Ovary (tissue), 9 donors: ENCODE results near the gene ASPA. TPM values are rescaled to one million over a fixed set of nuclear protein-coding genes. Genes with fewer than 3 reads are reported as not detected.

ENCODE experiments used
- DNase-seq, 5 donors: peaks; one replicate each; pipeline ENCODE4 v3.0.0-alpha.2; 2019 to 2020
- H3K27ac ChIP-seq, 2 donors: fragments of 200-600 bp; one replicate each; pipeline versions ENCODE4 v1.5.1 to v1.8.0; 2019 to 2022
- H3K27me3 ChIP-seq: fragments of 200-600 bp; one replicate; pipeline ENCODE4 v1.8.0; 2022
- H3K36me3 ChIP-seq: fragments of 200-600 bp; sonication (generic); one replicate; pipeline ENCODE4 v1.5.1; 2019
- H3K4me1 ChIP-seq: one replicate; pipeline ENCODE4 v1.8.1; 2013; ENCODE audit warnings: mild to moderate bottlenecking, moderate library complexity; ENCODE audit not compliant: insufficient read depth
- H3K4me3 ChIP-seq: fragments of 200-600 bp; sonication (generic); one replicate; pipeline ENCODE4 v1.5.1; 2017
- H3K9me3 ChIP-seq, 2 donors: fragments of 200-600 bp in 1 of 2; sonication (generic) in 1 of 2; one replicate each; pipeline versions ENCODE4 v1.5.1 to v1.8.1; 2013 to 2019; ENCODE audit warnings: mild to moderate bottlenecking in 1 of 2, moderate library complexity in 1 of 2
- EP300 ChIP-seq: sonication (generic); formaldehyde crosslinking; IDR thresholded peaks from one replicate; pipeline ENCODE4 v1.6.1; 2017; ENCODE audit warnings: antibody characterized with exemption
- POLR2A ChIP-seq: fragments of 450-650 bp; IDR thresholded peaks from one replicate; pipeline ENCODE4 v1.6.1; 2017; ENCODE audit warnings: antibody characterized with exemption, mild to moderate bottlenecking, moderate library complexity
- WGBS, 3 donors: extraction: QIAGEN DNeasy Blood & Tissue Kit in 1 of 3; methylation state at CpG; one replicate each; pipeline versions ENCODE4 v1.1.5 to v1.1.7; 2013 to 2017; 5-methylcytosine and 5-hydroxymethylcytosine counted together
- intact Hi-C, 4 donors: fragments of 100-400 bp; cut with DNase I; formaldehyde crosslinking; loops; one replicate each; pipeline versions ENCODE4 v1.11.0 to v1.15.1; 2022 to 2023
- polyA plus RNA-seq, 2 donors: library from polyadenylated mRNA; stranded (reverse); fragments of 200-250 nt in 1 of 2; fragments of 350-450 nt in 1 of 2; fragmentation: Illumina TruSeq in 1 of 2; extraction: RNeasy Lipid Tissue Mini Kit (QIAGEN cat#74804) in 1 of 2; gene quantifications; one replicate each; pipeline ENCODE4 v1.2.3, GENCODE V29; 2013 to 2014
- total RNA-seq, 7 donors: library from RNA; depleted of rRNA in 2 of 7; stranded (reverse); fragments of >200 nt in 2 of 7; fragmentation: NEBNext Ultra II Directional in 3 of 7; extraction: Animal tissue kit (Norgen Biotek cat#: 25700) in 3 of 7; gene quantifications; one replicate each; pipeline versions ENCODE4 v1.1.0 to v1.2.4, GENCODE V29; 2016 to 2023
- TF ChIP-seq, protein P1 (sequence below), 3 donors: fragments of 450-650 bp in 2 of 3; fragments of 200-600 bp in 1 of 3; IDR thresholded peaks; one replicate each; pipeline versions ENCODE4 v1.5.1 to v1.8.0; 2016 to 2022; ENCODE audit warnings: antibody characterized with exemption in 3 of 3, mild to moderate bottlenecking in 1 of 3
- donor health status: DM: no; HTN: no; CAD: no; lungs with moderate emphysema.
- donor health status: DM: no; HTN: no; CAD: no.
- donor health status: Bipolar disorder and iron deficiency.
- donor health status: DM: yes; HTN: yes; CAD: no.
- donor health status: DM: no; HTN: no; CAD: no.
- donor health status: DM: yes; HTN: yes; CAD: no.

Gene ASPA
- total and polyA plus RNA-seq, 9 donors: 0.46 to 10.3 (median 2.9) TPM

DNA sequence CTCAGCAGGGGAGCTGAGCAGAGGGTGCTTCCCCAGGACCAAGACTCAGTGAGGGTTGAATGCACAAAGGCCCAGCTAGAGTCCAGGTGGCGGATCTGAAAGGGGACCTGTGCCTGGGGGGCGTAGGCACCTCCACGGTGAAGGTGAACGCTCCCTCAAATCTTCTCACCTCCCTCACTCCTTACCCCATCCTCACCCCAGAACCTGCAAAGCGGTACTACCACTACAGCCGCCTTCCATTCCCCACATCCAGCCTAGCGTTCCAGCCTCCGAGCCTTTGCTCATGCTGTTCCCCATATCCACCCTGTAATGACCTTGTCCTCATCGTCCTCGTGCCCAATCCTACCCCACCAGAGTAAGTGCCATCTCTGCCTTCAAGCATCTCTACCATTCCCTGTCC, 51.2 kb downstream of the ASPA start:
- TF ChIP-seq POLR2A (no peak), EP300 (no peak)
- TF ChIP-seq, protein P1, sequence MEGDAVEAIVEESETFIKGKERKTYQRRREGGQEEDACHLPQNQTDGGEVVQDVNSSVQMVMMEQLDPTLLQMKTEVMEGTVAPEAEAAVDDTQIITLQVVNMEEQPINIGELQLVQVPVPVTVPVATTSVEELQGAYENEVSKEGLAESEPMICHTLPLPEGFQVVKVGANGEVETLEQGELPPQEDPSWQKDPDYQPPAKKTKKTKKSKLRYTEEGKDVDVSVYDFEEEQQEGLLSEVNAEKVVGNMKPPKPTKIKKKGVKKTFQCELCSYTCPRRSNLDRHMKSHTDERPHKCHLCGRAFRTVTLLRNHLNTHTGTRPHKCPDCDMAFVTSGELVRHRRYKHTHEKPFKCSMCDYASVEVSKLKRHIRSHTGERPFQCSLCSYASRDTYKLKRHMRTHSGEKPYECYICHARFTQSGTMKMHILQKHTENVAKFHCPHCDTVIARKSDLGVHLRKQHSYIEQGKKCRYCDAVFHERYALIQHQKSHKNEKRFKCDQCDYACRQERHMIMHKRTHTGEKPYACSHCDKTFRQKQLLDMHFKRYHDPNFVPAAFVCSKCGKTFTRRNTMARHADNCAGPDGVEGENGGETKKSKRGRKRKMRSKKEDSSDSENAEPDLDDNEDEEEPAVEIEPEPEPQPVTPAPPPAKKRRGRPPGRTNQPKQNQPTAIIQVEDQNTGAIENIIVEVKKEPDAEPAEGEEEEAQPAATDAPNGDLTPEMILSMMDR (IDR thresholded peaks at IDR 0.05): no peak
- intact Hi-C loops: no loop called here
- 77 to 97% (median 86%) methylated on average over 10 of the region's 10 CpGs for WGBS, 3 donors
- Histone ChIP-seq H3K4me1 (peaks cover 18% of the 10 kb centered on the region), H3K36me3 (no peaks in the 10 kb centered on the region), H3K27ac (no peak overlapping the region), H3K4me3 (no peak overlapping the region), H3K27me3 (no peaks in the 10 kb centered on the region), H3K9me3 (no peaks in the 10 kb centered on the region)
- DNase-seq: peak in 1 of 5 donors; percentile 18

DNA sequence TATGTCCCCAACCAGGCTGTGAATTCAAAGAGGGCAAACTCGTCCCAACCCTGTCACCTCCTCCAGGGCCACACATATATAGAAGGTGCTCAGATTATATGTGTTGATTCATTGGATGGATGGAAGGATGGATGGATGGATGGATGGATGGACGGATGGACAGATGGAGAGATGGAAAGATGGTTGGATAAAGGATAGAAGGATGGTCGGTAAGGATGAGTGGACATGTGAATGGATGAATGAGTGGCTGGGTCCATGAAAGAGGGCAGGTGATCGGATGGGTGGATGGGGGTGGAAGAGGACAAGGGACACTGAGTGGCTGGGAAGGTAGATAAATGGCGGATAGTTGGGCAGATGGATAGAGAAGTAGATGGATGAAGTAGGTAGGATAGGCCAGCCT, 51.7 kb downstream of the ASPA start:
- H3K27ac ChIP-seq: no peak overlapping the region
- no peaks in the 10 kb centered on the region for H3K36me3 ChIP-seq
- no peak overlapping the region for H3K4me3 ChIP-seq
- intact Hi-C loops: no loop called here
- no peaks in the 10 kb centered on the region for H3K9me3 ChIP-seq
- WGBS, 3 donors: 91 to 97% (median 95%) methylated on average over 5 of the region's 5 CpGs
- TF ChIP-seq EP300 (no peak), POLR2A (no peak)
- TF ChIP-seq, protein P1 (IDR thresholded peaks at IDR 0.05): no peak
- DNase-seq: no peak
- H3K4me1 ChIP-seq: peaks cover 18% of the 10 kb centered on the region
- H3K27me3 ChIP-seq: no peaks in the 10 kb centered on the region

DNA sequence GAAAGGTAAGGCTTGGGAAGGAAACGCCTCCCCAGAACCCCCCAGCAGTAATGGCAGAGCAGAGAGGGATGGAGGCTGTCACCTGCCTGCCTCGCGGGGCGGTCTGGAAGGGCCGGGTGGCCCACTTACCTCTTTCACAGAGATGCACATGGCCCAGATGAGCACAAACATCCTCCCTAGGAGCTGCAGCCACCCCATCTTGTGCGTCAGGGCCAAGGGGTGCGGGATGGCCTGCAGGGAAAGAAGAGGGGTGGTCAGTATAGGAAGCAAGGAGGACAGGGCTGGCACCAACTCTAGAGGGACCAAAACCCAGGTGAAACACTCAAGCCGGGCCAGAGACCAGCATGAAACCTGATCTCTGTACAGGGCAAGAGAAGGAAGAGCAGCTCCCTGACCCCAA, 52.1 kb downstream of the ASPA start:
- H3K27ac ChIP-seq: no peak overlapping the region
- no peak overlapping the region for H3K4me3 ChIP-seq
- TF ChIP-seq POLR2A (no peak), EP300 (no peak)
- TF ChIP-seq, protein P1 (IDR thresholded peaks at IDR 0.05): no peak
- no peaks in the 10 kb centered on the region for H3K36me3 ChIP-seq
- DNase-seq: peak in 1 of 5 donors; percentile 28
- 91 to 96% (median 94%) methylated on average over 8 of the region's 8 CpGs for WGBS, 3 donors
- H3K4me1 ChIP-seq: peaks cover 18% of the 10 kb centered on the region
- no peaks in the 10 kb centered on the region for H3K27me3 ChIP-seq
- intact Hi-C loops: no loop called here
- no peaks in the 10 kb centered on the region for H3K9me3 ChIP-seq

DNA sequence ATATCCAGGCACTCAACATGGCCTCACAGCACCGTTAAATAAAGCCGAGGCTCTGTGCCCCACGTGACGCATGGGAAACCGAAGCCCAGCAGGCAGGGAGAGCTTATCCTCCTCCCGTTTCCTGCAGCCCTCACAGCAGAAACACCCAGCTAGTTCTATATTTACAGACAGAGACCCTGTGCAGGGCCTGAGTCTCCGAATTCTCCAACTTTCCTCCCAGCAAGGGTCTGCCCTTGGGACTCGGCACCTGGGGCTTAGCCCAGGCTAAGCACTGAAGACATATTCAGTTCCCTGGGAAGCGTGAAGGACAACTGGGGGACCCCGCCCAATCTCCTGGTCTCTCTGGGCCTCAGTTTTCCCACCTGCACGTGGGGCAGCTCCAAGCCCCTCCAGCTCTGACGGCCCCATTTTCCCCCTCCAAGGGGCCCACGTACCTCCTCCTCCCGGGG, 52.6 kb downstream of the ASPA start:
- Histone ChIP-seq H3K27ac (no peak overlapping the region), H3K27me3 (no peaks in the 10 kb centered on the region), H3K4me1 (peaks cover 18% of the 10 kb centered on the region), H3K4me3 (no peak overlapping the region), H3K9me3 (no peaks in the 10 kb centered on the region), H3K36me3 (no peaks in the 10 kb centered on the region)
- DNase-seq: no peak
- TF ChIP-seq POLR2A (no peak), EP300 (no peak)
- TF ChIP-seq, protein P1 (IDR thresholded peaks at IDR 0.05): no peak
- 60 to 76% (median 64%) methylated on average over 14 of the region's 14 CpGs for WGBS, 3 donors
- intact Hi-C loops: no loop called here
